Activated CD4-positive, alpha-beta memory T cell treated with anti-CD3 and anti-CD28 coated beads, Interleukin-2, amount 10 ng/mL, durations not matched to agents 7 days and 5 days (primary cell): ENCODE measurements around the gene VAV3. TPM values are rescaled to one million over a fixed set of nuclear protein-coding genes. Genes with fewer than 3 reads are reported as not detected.
A peak's percentile ranks its signal among the peaks of the same experiment; 100 is the strongest.

Experiments used
- CTCF ChIA-PET: fragments of 350-600 bp; sonication (Branson Sonifier 250); formaldehyde crosslinking; loops from one replicate; lab custom pipeline; 2021; ENCODE audit warnings: antibody characterized with exemption, inconsistent platforms; lab: Charles Lee
- POLR2A ChIA-PET: fragments of 350-600 bp; sonication (Branson Sonifier 250); formaldehyde crosslinking; loops from one replicate; lab custom pipeline; 2021; ENCODE audit warnings: antibody characterized with exemption; lab: Charles Lee
- DNase-seq: peaks from one replicate; pipeline ENCODE4 v3.0.0-alpha.2; 2020
- H3K27ac Mint-ChIP-seq: one replicate; pipeline ENCODE4 v1.8.0; 2021; ENCODE audit warnings: mild to moderate bottlenecking, mixed read lengths
- H3K27me3 Mint-ChIP-seq: one replicate; pipeline ENCODE4 v1.8.0; 2021; ENCODE audit warnings: mixed read lengths
- H3K36me3 Mint-ChIP-seq: one replicate; pipeline ENCODE4 v1.8.0; 2021; ENCODE audit warnings: low read depth, mixed read lengths
- H3K4me1 Mint-ChIP-seq: one replicate; pipeline ENCODE4 v1.8.0; 2021; ENCODE audit warnings: mixed read lengths
- H3K4me3 Mint-ChIP-seq: one replicate; pipeline ENCODE4 v1.8.0; 2021; ENCODE audit warnings: mild to moderate bottlenecking, mixed read lengths
- H3K9me3 Mint-ChIP-seq: one replicate; pipeline ENCODE4 v1.8.0; 2021; ENCODE audit warnings: mixed read lengths
- total RNA-seq, 2 experiments: library from RNA; stranded (reverse); gene quantifications; one replicate each; pipeline ENCODE4 v1.2.3, GENCODE V29; 2021

The VAV3 gene
- total RNA-seq, 2 experiments from 2014 or later: 2.0 to 2.3 TPM

DNA sequence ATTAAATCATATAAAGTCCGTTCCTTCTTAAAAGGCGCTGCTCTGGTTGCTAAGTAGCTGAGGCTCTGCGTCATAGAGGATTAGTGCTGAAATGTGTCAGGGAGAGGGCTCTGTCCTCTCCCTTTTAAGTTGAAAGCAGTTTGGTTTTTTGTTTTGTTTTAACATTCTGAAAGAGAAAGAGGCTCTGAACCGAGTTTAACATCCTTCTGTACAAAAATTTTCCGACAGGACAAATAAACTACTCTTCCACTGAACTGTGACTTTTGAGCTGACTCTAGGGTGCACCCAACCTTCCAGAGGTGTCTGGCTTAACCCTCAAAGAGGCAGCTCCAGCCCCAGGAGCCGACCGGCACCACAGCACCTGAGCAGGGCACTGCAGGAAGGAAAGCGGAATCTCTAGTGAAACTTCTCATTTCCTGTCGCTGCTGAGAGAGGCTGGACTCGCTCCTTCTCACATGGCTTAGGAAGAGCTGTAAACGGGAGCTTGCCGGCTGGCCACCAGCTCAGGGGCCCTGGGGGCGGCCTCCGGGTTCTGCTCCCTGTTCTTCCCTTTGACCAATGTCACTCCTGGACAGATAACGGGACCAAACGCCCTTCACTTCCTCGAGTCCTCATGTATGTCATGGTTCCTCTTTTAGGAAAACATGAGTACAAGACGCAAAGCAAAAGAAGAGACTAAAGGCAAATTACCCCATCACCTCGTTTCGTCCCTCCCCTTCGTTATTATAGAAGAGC is 1.2 kb downstream of the VAV3 start:
- no peaks in the 10 kb centered on the region for H3K36me3 Mint-ChIP-seq
- ChIA-PET CTCF (interaction anchor here (0.6 to 1.6 kb wide), 4 partner anchors 9 to 182 kb away, joined by 3 to 11 read pairs (median 4); no protein-coding TSS in a partner anchor), POLR2A (interaction anchor here (0.6 to 1.5 kb wide), 8 partner anchors 12 to 595 kb away, joined by 3 to 4 read pairs (median 3); no protein-coding TSS in a partner anchor)
- peaks cover 31% of the 10 kb centered on the region for H3K27me3 Mint-ChIP-seq
- DNase-seq: peak; percentile 38
- peak overlapping the region; percentile 74 for H3K27ac Mint-ChIP-seq
- no peaks in the 10 kb centered on the region for H3K9me3 Mint-ChIP-seq
- H3K4me3 Mint-ChIP-seq: peak overlapping the region; percentile 86
- H3K4me1 Mint-ChIP-seq: peaks cover 33% of the 10 kb centered on the region

DNA sequence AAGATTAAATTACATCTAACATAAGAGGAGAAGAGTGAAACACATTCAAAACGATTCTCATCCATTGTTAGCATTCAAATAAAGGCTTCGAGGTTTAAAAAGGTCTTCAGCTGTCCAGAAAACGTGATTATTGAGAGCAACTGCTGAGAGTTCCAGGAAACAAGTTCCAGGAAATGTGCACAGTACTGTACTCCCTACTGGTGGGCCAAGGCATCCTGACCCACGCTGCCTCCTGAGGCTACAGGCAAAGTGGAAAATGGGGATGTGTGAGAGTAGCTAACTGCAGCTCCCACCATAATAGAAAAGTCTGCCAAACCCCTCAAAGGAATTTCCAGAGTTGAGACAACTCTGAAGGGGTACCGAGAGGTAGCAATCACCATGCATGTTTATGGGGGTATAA is 2.0 kb downstream of the VAV3 start:
- H3K27ac Mint-ChIP-seq: no peak overlapping the region
- H3K4me1 Mint-ChIP-seq: peaks cover 33% of the 10 kb centered on the region
- ChIA-PET POLR2A (no interaction called here), CTCF (interaction anchor here (1.0 to 1.6 kb wide), 2 partner anchors 9 to 181 kb away, joined by 4 to 11 read pairs; no protein-coding TSS in a partner anchor)
- H3K27me3 Mint-ChIP-seq: peaks cover 31% of the 10 kb centered on the region
- no peaks in the 10 kb centered on the region for H3K36me3 Mint-ChIP-seq
- no peak for DNase-seq
- H3K4me3 Mint-ChIP-seq: peak overlapping the region; percentile 86
- no peaks in the 10 kb centered on the region for H3K9me3 Mint-ChIP-seq

DNA sequence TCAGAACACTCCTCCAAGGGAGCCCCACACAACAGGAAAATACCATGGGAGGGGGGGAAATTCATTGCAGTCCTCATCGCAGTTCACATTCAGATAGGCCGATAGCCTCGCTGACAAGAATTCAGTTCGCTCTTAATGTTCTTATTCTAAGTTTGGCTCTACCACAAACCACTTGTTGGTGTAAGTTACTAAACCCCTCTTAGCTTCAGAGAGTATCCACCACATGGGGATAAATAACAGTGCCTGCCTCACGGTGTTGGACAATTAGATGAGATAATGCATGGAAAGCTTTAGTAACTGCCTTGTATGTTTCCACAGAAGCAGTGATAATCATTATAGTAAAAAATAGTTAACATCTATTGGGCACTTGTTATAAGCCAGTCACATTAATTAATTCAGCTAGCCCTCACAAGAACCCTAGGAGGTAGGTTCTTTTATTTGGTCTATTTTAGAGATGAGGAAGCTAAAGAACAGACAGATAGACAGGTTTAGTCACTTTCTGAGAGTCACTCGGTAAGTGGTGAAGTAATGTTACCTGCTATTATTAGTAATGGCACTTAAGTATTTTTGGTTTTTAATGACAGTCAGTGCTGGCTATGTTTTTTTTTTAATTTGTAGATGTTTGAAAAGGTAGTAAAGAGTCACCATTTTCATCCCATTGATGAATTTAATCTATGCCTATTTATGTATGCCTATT is 10.1 kb downstream of the VAV3 start:
- Mint-ChIP-seq H3K4me1 (peaks cover 8% of the 10 kb centered on the region), H3K27me3 (peaks cover 14% of the 10 kb centered on the region), H3K4me3 (no peak overlapping the region), H3K9me3 (no peaks in the 10 kb centered on the region), H3K27ac (no peak overlapping the region), H3K36me3 (no peaks in the 10 kb centered on the region)
- POLR2A ChIA-PET: no interaction called here
- CTCF ChIA-PET: interaction anchor here (1.0 to 1.2 kb wide), 2 partner anchors 9 to 11 kb away, joined by 3 read pairs; no protein-coding TSS in a partner anchor
- no peak for DNase-seq

DNA sequence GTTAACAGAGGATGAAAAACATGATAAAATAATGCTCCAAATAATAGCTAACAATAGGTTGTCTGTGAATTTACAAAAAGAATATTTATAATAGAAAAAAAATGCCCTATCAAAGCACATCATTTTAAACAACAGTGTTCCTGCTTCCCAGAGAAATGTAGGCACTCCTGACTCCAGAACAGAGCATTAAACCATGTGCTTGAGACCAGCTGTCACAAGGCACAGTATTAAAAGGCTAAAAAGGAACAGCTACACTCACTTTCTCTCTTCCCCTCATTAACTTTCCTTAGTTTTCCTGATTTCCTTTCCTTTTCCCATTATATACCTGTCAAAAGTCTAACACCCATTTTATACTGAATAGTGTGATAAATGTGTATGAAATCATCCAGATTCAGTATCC is 10.9 kb downstream of the VAV3 start:
- H3K9me3 Mint-ChIP-seq: no peaks in the 10 kb centered on the region
- CTCF ChIA-PET: interaction anchor here (1.0 to 1.2 kb wide), 2 partner anchors 10 to 12 kb away, joined by 3 read pairs; no protein-coding TSS in a partner anchor
- H3K4me1 Mint-ChIP-seq: peaks cover 12% of the 10 kb centered on the region
- H3K4me3 Mint-ChIP-seq: no peak overlapping the region
- POLR2A ChIA-PET: no interaction called here
- peaks cover 10% of the 10 kb centered on the region for H3K27me3 Mint-ChIP-seq
- H3K36me3 Mint-ChIP-seq: no peaks in the 10 kb centered on the region
- H3K27ac Mint-ChIP-seq: no peak overlapping the region
- no peak for DNase-seq

DNA sequence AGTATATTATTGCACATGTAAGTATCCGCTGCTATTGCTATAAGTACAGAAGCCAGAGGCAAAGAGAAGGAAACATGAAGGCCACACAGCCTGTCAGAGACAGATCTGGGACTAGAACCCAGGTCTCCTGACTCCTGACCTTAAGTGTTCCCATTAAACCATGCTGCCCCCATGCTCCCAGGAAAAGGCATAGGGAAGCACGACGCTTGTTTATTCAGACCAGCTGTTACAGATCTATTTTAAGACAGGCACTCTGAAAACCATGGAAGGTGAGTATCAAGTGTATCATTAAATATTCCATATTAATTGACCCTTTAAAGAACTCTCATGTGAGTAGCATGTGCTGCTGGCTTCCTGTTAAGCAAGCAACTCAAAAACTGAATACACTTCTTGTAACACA is 11.4 kb downstream of the VAV3 start:
- ChIA-PET CTCF (no interaction called here), POLR2A (no interaction called here)
- Mint-ChIP-seq H3K27ac (no peak overlapping the region), H3K9me3 (no peaks in the 10 kb centered on the region), H3K4me3 (no peak overlapping the region), H3K4me1 (peaks cover 12% of the 10 kb centered on the region), H3K36me3 (no peaks in the 10 kb centered on the region), H3K27me3 (peaks cover 10% of the 10 kb centered on the region)
- no peak for DNase-seq

DNA sequence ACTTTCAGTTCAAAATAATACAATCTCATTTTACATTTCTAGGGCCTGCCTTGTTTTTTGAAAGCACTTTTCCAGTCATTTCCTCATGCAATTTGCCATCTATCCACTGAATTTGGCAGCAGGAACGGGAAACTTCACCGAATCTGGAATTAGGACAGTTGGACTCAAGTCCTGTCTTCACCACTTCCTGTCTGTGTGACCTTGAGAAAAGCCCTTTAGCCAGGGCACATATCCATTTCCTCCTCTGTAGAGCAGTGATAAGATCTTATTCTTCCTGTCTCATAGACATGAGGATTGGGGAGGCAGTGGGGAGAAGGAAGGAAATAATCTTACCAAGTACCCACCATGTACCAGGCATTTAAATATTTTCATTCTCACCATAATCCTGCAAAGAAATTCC is 12.0 kb downstream of the VAV3 start:
- POLR2A ChIA-PET: no interaction called here
- Mint-ChIP-seq H3K36me3 (no peaks in the 10 kb centered on the region), H3K27ac (no peak overlapping the region), H3K4me3 (no peak overlapping the region), H3K9me3 (no peaks in the 10 kb centered on the region), H3K4me1 (peaks cover 12% of the 10 kb centered on the region), H3K27me3 (peaks cover 10% of the 10 kb centered on the region)
- no peak for DNase-seq
- CTCF ChIA-PET: no interaction called here

DNA sequence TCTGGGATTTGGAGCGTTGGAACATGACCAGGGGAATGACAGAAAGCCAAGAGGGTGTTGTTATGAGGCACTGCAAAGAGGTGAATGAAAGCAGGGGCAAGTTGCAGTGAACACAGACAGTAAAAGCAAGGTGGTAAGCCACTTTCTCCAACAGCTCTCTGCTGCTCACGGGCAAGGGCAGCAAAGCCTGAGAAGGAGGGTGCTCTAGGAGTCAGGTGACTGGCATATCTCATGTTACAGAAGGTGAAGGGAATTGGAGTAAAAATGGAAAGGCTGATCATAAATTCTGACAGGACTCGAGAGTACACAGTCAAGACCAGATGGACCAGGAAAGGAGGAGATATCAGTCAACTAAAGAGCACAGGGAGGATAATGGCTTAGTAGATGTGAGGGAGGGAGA is 14.5 kb downstream of the VAV3 start:
- Mint-ChIP-seq H3K36me3 (no peaks in the 10 kb centered on the region), H3K27ac (no peak overlapping the region), H3K9me3 (no peaks in the 10 kb centered on the region), H3K4me1 (peaks cover 12% of the 10 kb centered on the region), H3K4me3 (no peak overlapping the region), H3K27me3 (peaks cover 15% of the 10 kb centered on the region)
- no peak for DNase-seq
- ChIA-PET POLR2A (interaction anchor here (1.3 kb wide), 1 partner anchor 14 kb away, joined by 3 read pairs; no protein-coding TSS in a partner anchor), CTCF (no interaction called here)

DNA sequence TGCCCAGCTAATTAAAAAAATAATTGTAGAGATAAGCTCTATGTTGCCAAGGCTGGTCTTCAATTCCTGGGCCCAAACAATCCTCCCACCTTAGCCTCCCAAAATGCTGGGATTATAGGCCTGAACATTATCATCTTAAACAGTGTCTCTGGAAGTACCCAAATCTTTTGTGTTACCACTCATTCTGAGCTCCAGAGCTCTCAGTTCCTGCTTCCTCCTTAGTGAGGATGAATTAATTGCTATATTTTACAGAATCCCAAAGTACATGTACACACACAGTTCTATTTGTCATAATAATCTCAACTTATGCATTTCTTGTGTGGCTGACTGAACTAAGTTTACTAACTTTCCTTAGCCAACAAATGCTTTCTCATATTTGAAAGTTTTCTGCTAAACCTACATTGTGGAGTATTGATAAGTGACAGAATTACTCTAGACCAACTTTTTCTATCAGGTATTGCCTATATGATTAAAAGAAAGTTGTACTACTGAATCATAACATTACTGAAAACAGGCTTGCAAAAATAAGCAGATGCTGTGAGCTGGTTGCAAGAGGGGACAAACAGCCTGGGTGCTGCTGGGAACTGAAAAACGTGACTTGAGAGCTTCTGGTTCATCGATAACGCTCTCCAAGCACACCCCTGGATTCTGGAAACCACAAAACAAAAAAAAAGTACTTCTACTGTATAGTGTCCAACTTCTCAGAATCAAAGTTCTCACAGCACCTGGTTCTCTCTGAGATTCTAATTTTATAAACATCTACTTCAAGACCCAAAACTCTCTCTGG is 15.3 kb downstream of the VAV3 start:
- DNase-seq: no peak
- no peaks in the 10 kb centered on the region for H3K36me3 Mint-ChIP-seq
- POLR2A ChIA-PET: interaction anchor here (1.3 kb wide), 1 partner anchor 15 kb away, joined by 3 read pairs; no protein-coding TSS in a partner anchor
- H3K4me3 Mint-ChIP-seq: no peak overlapping the region
- H3K27ac Mint-ChIP-seq: no peak overlapping the region
- H3K9me3 Mint-ChIP-seq: no peaks in the 10 kb centered on the region
- H3K4me1 Mint-ChIP-seq: peaks cover 12% of the 10 kb centered on the region
- H3K27me3 Mint-ChIP-seq: peaks cover 15% of the 10 kb centered on the region
- CTCF ChIA-PET: no interaction called here

DNA sequence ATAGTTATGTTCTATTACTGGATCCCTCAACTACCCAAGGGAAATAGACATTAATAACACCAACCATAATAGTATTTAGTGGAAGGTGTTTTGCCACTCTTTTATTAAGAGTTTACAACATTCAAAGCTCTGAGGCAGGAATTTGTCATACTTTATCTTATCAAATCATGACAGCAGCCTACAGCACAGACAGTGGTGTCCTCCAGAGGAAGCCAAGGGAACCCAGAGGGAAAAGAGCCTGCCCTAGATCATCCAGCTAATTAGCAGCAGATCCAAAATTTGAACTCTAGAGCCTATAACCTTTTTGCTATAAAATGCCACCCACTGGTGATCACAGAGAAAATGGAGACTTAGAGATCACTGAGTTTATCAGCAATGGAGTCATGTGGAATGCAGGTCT is 18.2 kb downstream of the VAV3 start:
- H3K4me3 Mint-ChIP-seq: no peak overlapping the region
- no peaks in the 10 kb centered on the region for H3K9me3 Mint-ChIP-seq
- CTCF ChIA-PET: interaction anchor here (0.9 kb wide), 1 partner anchor 214 kb away, joined by 3 read pairs; no protein-coding TSS in a partner anchor
- POLR2A ChIA-PET: no interaction called here
- H3K4me1 Mint-ChIP-seq: peaks cover 14% of the 10 kb centered on the region
- H3K27me3 Mint-ChIP-seq: peaks cover 14% of the 10 kb centered on the region
- no peaks in the 10 kb centered on the region for H3K36me3 Mint-ChIP-seq
- H3K27ac Mint-ChIP-seq: no peak overlapping the region
- no peak for DNase-seq

DNA sequence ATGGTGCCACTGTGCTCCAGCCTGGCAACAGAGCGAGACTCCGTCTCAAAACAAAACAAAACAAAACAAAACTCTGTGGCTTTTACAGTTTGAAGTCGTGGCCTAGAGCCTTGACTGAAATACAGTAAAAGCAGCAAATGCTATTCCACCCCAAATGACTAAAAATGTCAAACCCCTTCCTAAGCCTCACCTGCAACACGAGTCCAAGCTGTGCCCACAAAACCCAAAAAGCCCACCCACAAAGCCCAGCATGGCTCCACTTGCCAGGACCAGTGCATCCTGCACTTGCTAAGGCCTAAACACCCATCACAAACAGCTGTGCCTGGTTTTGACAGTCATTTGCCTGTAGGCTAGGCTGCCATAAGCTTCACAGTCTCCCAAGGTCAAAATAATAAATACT is 21.3 kb downstream of the VAV3 start:
- ChIA-PET POLR2A (no interaction called here), CTCF (no interaction called here)
- Mint-ChIP-seq H3K4me3 (no peak overlapping the region), H3K27me3 (peaks cover 7% of the 10 kb centered on the region), H3K9me3 (no peaks in the 10 kb centered on the region), H3K27ac (no peak overlapping the region), H3K36me3 (no peaks in the 10 kb centered on the region), H3K4me1 (peaks cover 2% of the 10 kb centered on the region)
- no peak for DNase-seq

DNA sequence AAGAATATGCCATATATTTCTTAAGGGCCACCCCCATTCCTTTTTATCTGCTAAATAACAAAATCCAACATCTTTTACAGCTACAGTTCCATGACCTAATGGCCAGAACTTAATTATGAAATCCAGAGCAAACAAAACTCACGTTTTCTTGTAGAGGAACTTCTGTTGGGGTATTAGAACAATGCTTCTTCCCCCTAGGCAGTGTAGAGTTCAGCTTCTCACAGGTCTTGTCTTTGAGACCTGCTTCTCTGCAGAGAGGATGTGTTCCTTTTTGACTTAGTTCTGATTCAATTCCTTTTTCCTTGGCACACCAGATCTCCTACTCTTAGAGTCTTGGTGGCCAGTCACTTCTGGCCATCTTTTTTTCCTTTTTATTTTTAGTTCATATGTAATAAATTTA is 22.2 kb downstream of the VAV3 start:
- no peaks in the 10 kb centered on the region for H3K36me3 Mint-ChIP-seq
- no peaks in the 10 kb centered on the region for H3K9me3 Mint-ChIP-seq
- peaks cover 7% of the 10 kb centered on the region for H3K27me3 Mint-ChIP-seq
- H3K4me3 Mint-ChIP-seq: no peak overlapping the region
- peaks cover 3% of the 10 kb centered on the region for H3K4me1 Mint-ChIP-seq
- no peak for DNase-seq
- no peak overlapping the region for H3K27ac Mint-ChIP-seq
- ChIA-PET POLR2A (no interaction called here), CTCF (no interaction called here)

DNA sequence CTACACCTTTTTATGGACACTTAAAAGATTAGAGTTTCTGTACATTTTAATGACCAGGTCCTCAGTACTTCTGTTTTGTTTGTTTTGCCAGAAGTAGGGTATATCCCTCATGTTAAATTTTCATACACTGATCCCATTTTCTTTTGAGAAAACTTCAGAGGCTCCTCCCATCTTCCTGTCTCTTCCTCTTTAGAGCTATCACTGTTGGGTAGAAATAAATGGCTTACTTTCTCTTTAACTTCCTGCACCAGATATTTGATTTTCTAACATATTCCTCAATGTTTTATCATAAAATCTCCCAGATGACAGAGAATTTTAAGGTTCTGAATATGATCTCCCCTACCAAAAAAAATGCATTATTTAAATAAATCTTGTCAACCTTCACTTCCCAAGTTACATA is 23.4 kb downstream of the VAV3 start:
- peaks cover 13% of the 10 kb centered on the region for H3K4me1 Mint-ChIP-seq
- no peaks in the 10 kb centered on the region for H3K9me3 Mint-ChIP-seq
- no peak overlapping the region for H3K4me3 Mint-ChIP-seq
- ChIA-PET POLR2A (no interaction called here), CTCF (no interaction called here)
- no peak for DNase-seq
- no peaks in the 10 kb centered on the region for H3K36me3 Mint-ChIP-seq
- no peak overlapping the region for H3K27ac Mint-ChIP-seq
- H3K27me3 Mint-ChIP-seq: peaks cover 7% of the 10 kb centered on the region

DNA sequence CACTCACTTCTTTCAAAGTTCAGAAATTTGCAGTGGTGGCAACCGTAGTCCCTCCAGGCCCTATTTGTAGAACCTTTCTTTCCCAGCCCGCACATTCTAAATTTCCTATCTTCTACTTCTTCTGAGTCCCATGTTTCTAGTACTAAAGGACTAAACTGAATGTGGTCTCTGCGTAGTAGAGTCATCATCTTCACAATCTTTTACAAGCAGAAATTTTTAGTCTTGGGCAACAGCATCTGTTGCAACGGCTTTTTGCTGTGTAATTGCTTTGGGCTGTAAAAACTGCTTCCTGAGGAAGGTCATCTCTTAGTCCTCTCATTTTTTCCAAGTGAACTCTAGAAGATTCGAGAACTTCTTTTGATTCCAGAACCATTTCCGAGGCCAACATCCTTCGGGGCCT is 23.9 kb downstream of the VAV3 start:
- CTCF ChIA-PET: no interaction called here
- peaks cover 4% of the 10 kb centered on the region for H3K27me3 Mint-ChIP-seq
- no peak for DNase-seq
- no peak overlapping the region for H3K4me3 Mint-ChIP-seq
- POLR2A ChIA-PET: no interaction called here
- peaks cover 15% of the 10 kb centered on the region for H3K4me1 Mint-ChIP-seq
- H3K9me3 Mint-ChIP-seq: no peaks in the 10 kb centered on the region
- H3K27ac Mint-ChIP-seq: no peak overlapping the region
- H3K36me3 Mint-ChIP-seq: no peaks in the 10 kb centered on the region
